Sigmoid colon (tissue), 7 donors: ENCODE results near the gene FBXW11. TPM values are rescaled to one million over a fixed set of nuclear protein-coding genes. Genes with fewer than 3 reads are reported as not detected.

Experiments used
- DNase-seq: peaks from one replicate; pipeline ENCODE4 v3.0.0-alpha.2; 2019
- H3K27ac ChIP-seq, 4 donors: fragments of 200-600 bp; sonication (generic); one replicate each; pipeline ENCODE4 v1.5.1; 2016 to 2019; ENCODE audit warnings: mild to moderate bottlenecking in 1 of 4
- H3K27me3 ChIP-seq, 3 donors: fragments of 200-600 bp; sonication (generic); one replicate each; pipeline ENCODE4 v1.5.1; 2019; ENCODE audit warnings: mild to moderate bottlenecking in 1 of 3
- H3K36me3 ChIP-seq, 4 donors: fragments of 200-600 bp; sonication (generic); one replicate each; pipeline ENCODE4 v1.5.1; 2016 to 2019
- H3K4me1 ChIP-seq, 4 donors: fragments of 200-600 bp; sonication (generic); one replicate each; pipeline ENCODE4 v1.5.1; 2017 to 2019
- H3K4me3 ChIP-seq, 4 donors: fragments of 200-600 bp; sonication (generic); one replicate each; pipeline ENCODE4 v1.5.1; 2017 to 2019; ENCODE audit warnings: mild to moderate bottlenecking in 2 of 4, moderate library complexity in 1 of 4
- H3K9me3 ChIP-seq, 4 donors: fragments of 200-600 bp in 3 of 4; sonication (generic) in 3 of 4; one replicate each; pipeline versions ENCODE4 v1.5.1 to v1.6.1; 2013 to 2019
- CTCF ChIP-seq, 4 experiments: fragments of 450-650 bp in 3 of 4; fragments of 200-600 bp in 1 of 4; IDR thresholded peaks; one replicate each; pipeline ENCODE4 v1.5.1; 2016 to 2019; ENCODE audit warnings: antibody characterized with exemption in 4 of 4, mild to moderate bottlenecking in 3 of 4, moderate library complexity in 2 of 4
- EP300 ChIP-seq, 4 donors: sonication (generic); formaldehyde crosslinking; IDR thresholded peaks; one replicate each; pipeline ENCODE4 v1.6.1; 2017; ENCODE audit warnings: antibody characterized with exemption in 4 of 4
- POLR2A ChIP-seq, 2 donors: fragments of 450-650 bp; IDR thresholded peaks; one replicate each; pipeline ENCODE4 v1.6.1; 2016; ENCODE audit warnings: antibody characterized with exemption in 2 of 2, mild to moderate bottlenecking in 2 of 2, moderate library complexity in 2 of 2
- POLR2AphosphoS5 ChIP-seq, 4 donors: sonication (generic); formaldehyde crosslinking; IDR thresholded peaks; one replicate each; pipeline ENCODE4 v1.6.1; 2017; ENCODE audit warnings: antibody characterized with exemption in 4 of 4
- WGBS, 2 donors: extraction: QIAGEN DNeasy Blood & Tissue Kit; methylation state at CpG; one replicate each; pipeline ENCODE4 v1.1.7; 2013; 5-methylcytosine and 5-hydroxymethylcytosine counted together
- intact Hi-C: fragments of 100-400 bp; cut with DNase I; formaldehyde crosslinking; loops from one replicate; pipeline ENCODE4 v1.15.1; 2023
- polyA plus RNA-seq, 3 donors: library from polyadenylated mRNA; stranded (reverse); fragments of 200-250 nt; gene quantifications; one replicate each; pipeline ENCODE4 v1.2.3, GENCODE V29; 2013
- total RNA-seq, 4 donors: library from RNA; depleted of rRNA; stranded (reverse); fragments of >200 nt; gene quantifications; one replicate each; pipeline ENCODE4 v1.1.0, GENCODE V29; 2016
- donor health status: healthy with polysubstance abuse.
- donor health status: Bipolar disorder and iron deficiency.
- donor health status: healthy.

The FBXW11 gene
- total and polyA plus RNA-seq, 7 donors: 14.4 to 67.1 (median 42.9) TPM

DNA sequence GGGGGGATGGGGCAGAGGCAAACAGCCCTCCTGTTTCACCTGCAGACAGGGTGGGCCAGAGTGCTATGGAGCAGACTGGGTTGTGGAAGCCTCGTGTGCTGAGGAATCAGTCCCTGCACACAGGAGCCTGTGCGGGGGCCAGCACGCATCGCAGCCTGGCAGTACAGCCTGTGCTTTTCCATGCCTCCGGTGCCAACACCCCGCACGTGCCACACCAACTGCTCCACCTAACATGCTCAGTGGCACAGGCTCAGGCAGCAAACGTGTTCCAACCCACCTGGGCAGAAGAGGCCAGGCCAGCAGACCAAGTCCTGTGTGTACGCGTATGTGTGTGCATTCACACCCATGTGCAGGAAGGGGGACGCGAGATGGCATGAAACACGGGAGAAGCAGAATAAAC, 37.4 kb upstream of the FBXW11 start:
- TF ChIP-seq CTCF (IDR thresholded peaks at IDR 0.05) (no peak), EP300 (IDR thresholded peaks at IDR 0.05) (no peak), POLR2A (IDR thresholded peaks at IDR 0.05) (no peak), POLR2AphosphoS5 (IDR thresholded peaks at IDR 0.05) (no peak)
- Histone ChIP-seq H3K36me3 (peaks cover 0 to 13% (median 5%) of the 10 kb centered on the region in 4 donors), H3K4me1 (no peaks in the 10 kb centered on the region), H3K27me3 (no peaks in the 10 kb centered on the region), H3K9me3 (no peaks in the 10 kb centered on the region), H3K27ac (no peak overlapping the region), H3K4me3 (no peak overlapping the region)
- DNase-seq: no peak
- 93 to 95% methylated on average over 13 of the region's 13 CpGs for WGBS, 2 donors
- intact Hi-C loops: loop anchor here (10.0 kb wide), 1 partner anchor 629 kb away; the partner anchor contains the start of gene FGF18

DNA sequence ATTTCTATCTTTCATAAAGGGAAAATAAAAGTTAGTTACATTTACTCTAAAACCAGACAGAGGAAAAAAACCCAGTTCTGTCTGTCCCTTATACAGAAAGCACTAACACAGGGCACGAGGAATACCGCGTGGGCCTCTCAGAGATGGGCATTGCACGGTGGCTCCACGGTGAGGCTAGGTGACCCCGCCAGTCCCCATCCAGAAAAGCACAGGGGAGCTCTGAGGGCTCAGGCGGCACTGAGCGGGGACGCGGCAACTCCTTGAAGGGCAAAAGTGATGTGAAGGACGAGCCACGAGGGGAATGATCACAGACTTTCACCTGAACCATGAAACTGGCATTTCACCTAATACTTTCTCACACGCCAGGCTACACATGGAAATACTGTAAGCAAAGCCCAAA, 35.7 kb upstream of the FBXW11 start:
- WGBS, 2 donors: 88 to 92% methylated on average over 13 of the region's 13 CpGs
- Histone ChIP-seq H3K4me3 (no peak overlapping the region), H3K36me3 (peaks cover 0 to 13% (median 4%) of the 10 kb centered on the region in 4 donors), H3K27me3 (no peaks in the 10 kb centered on the region), H3K27ac (no peak overlapping the region), H3K9me3 (no peaks in the 10 kb centered on the region), H3K4me1 (no peaks in the 10 kb centered on the region)
- intact Hi-C loops: loop anchor here (10.0 kb wide), 1 partner anchor 627 kb away; the partner anchor contains the start of gene FGF18
- TF ChIP-seq EP300 (IDR thresholded peaks at IDR 0.05) (no peak), POLR2AphosphoS5 (IDR thresholded peaks at IDR 0.05) (no peak), CTCF (IDR thresholded peaks at IDR 0.05) (no peak), POLR2A (IDR thresholded peaks at IDR 0.05) (no peak)
- no peak for DNase-seq

- intact Hi-C loops: no loop called here
- H3K27me3 ChIP-seq: no peaks in the 10 kb centered on the region
- H3K4me1 ChIP-seq: no peaks in the 10 kb centered on the region
- 74 to 90% methylated on average over 3 of the region's 3 CpGs for WGBS, 2 donors
- H3K9me3 ChIP-seq: no peaks in the 10 kb centered on the region
- DNase-seq: no peak
- no peak for TF ChIP-seq POLR2AphosphoS5 (IDR thresholded peaks at IDR 0.05)
- TF ChIP-seq EP300 (IDR thresholded peaks at IDR 0.05): no peak
- TF ChIP-seq CTCF (IDR thresholded peaks at IDR 0.05): no peak
- TF ChIP-seq POLR2A (IDR thresholded peaks at IDR 0.05): no peak
- H3K36me3 ChIP-seq: peaks cover 0 to under 1% (median 0%) of the 10 kb centered on the region in 4 donors
- no peak overlapping the region for H3K4me3 ChIP-seq
- H3K27ac ChIP-seq: no peak overlapping the region
Observed at GRCh38 chr5:172038167-172038566, 31.7 kb upstream of the FBXW11 start.

DNA sequence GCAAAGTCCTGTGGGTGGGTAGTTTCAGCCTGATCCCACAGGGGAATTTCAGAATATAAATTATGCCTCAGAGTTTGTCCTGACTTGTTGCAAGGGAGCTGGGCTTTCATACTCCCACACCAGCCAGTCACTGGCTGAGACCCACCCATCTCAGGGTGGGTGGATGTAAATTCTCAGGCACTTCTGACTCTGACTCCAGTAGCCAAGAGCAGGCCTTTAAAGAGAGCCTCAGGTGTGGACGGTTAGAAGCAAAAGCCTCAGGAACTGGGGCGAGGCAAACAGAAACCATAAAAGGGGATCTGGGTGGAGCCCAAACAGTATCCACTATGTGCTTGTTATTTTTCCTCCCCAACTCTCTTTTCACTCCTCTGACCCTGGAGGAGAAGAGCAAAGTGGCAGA, 28.6 kb upstream of the FBXW11 start:
- intact Hi-C loops: no loop called here
- TF ChIP-seq POLR2AphosphoS5 (IDR thresholded peaks at IDR 0.05): no peak
- TF ChIP-seq CTCF (IDR thresholded peaks at IDR 0.05): no peak
- no peak for TF ChIP-seq EP300 (IDR thresholded peaks at IDR 0.05)
- TF ChIP-seq POLR2A (IDR thresholded peaks at IDR 0.05): no peak
- H3K27me3 ChIP-seq: no peaks in the 10 kb centered on the region
- H3K36me3 ChIP-seq: no peaks in the 10 kb centered on the region
- DNase-seq: no peak
- WGBS, 2 donors: 12 to 17% methylated on average over 2 of the region's 2 CpGs
- no peaks in the 10 kb centered on the region for H3K4me1 ChIP-seq
- no peak overlapping the region for H3K27ac ChIP-seq
- no peak overlapping the region for H3K4me3 ChIP-seq
- no peaks in the 10 kb centered on the region for H3K9me3 ChIP-seq

GRCh38 chr5:172031894-172032461, 25.5 kb upstream of the FBXW11 start:
- TF ChIP-seq POLR2A (IDR thresholded peaks at IDR 0.05) (no peak), POLR2AphosphoS5 (IDR thresholded peaks at IDR 0.05) (no peak), EP300 (IDR thresholded peaks at IDR 0.05) (no peak), CTCF (IDR thresholded peaks at IDR 0.05) (no peak)
- Histone ChIP-seq H3K4me1 (no peaks in the 10 kb centered on the region), H3K9me3 (no peaks in the 10 kb centered on the region), H3K36me3 (no peaks in the 10 kb centered on the region), H3K27me3 (no peaks in the 10 kb centered on the region), H3K4me3 (no peak overlapping the region), H3K27ac (no peak overlapping the region)
- intact Hi-C loops: no loop called here
- WGBS, 2 donors: 96% methylated on average over 4 of the region's 4 CpGs
- DNase-seq: no peak
